Thymus (tissue), 11 donors: ENCODE data around the gene RPRD2. TPM values are rescaled to one million over a fixed set of nuclear protein-coding genes. Genes with fewer than 3 reads are reported as not detected.

Source experiments
- DNase-seq, 9 donors: peaks; one replicate each; pipeline ENCODE4 v3.0.0-alpha.2; 2013; ENCODE audit warnings: low spot score in 9 of 9, low read depth in 6 of 9, missing footprints in 1 of 9
- H3K27ac ChIP-seq, 2 donors: one replicate each; pipeline ENCODE4 v1.5.1; 2013; ENCODE audit warnings: control low read depth in 1 of 2, low read depth in 1 of 2, low read length in 1 of 2, mild to moderate bottlenecking in 1 of 2, moderate library complexity in 1 of 2
- H3K27me3 ChIP-seq, 2 donors: one replicate each; pipeline ENCODE4 v1.5.1; 2013; ENCODE audit warnings: low read length in 1 of 2; ENCODE audit not compliant: control insufficient read depth in 2 of 2, insufficient read depth in 1 of 2
- H3K36me3 ChIP-seq, 2 donors: one replicate each; pipeline ENCODE4 v1.5.1; 2013; ENCODE audit warnings: low read length in 1 of 2, mild to moderate bottlenecking in 1 of 2, moderate library complexity in 1 of 2; ENCODE audit not compliant: control insufficient read depth in 2 of 2, insufficient read depth in 2 of 2
- H3K4me1 ChIP-seq, 2 donors: one replicate each; pipeline ENCODE4 v1.5.1; 2013; ENCODE audit warnings: low read length in 2 of 2; ENCODE audit not compliant: control insufficient read depth in 2 of 2, insufficient read depth in 2 of 2
- H3K4me3 ChIP-seq, 2 donors: one replicate each; pipeline ENCODE4 v1.5.1; 2013; ENCODE audit warnings: low read length in 2 of 2, control low read depth in 1 of 2, mild to moderate bottlenecking in 1 of 2
- H3K9me3 ChIP-seq, 2 donors: one replicate each; pipeline ENCODE4 v1.5.1; 2013; ENCODE audit warnings: low read length in 1 of 2, mild to moderate bottlenecking in 1 of 2; ENCODE audit not compliant: control insufficient read depth in 2 of 2, insufficient read depth in 1 of 2
- WGBS: extraction: QIAGEN DNeasy Blood & Tissue Kit; methylation state at CpG from one replicate; pipeline ENCODE4 v1.1.7; 2013; 5-methylcytosine and 5-hydroxymethylcytosine counted together
- polyA plus RNA-seq: library from polyadenylated mRNA; stranded (reverse); fragments of 200-250 nt; gene quantifications from one replicate; pipeline ENCODE4 v1.2.3, GENCODE V29; 2013
- total RNA-seq: library from RNA; stranded (reverse); fragments of 120-200 nt; gene quantifications from one replicate; pipeline ENCODE4 v1.2.4, GENCODE V29; 2013
- donor health status: healthy.

RPRD2 gene
- total and polyA plus RNA-seq, 2 donors = 6.2 to 7.1 TPM

- Histone ChIP-seq H3K4me3 (no peak overlapping the region), H3K27ac (no peak overlapping the region), H3K9me3 (no peaks in the 10 kb centered on the region), H3K36me3 (no peaks in the 10 kb centered on the region), H3K4me1 (peaks cover 0 to 2% of the 10 kb centered on the region in 2 donors), H3K27me3 (peaks cover 0 to 3% of the 10 kb centered on the region in 2 donors)
- DNase-seq = no peak
- 96% methylated on average over 1 of the region's 1 CpG for WGBS
These were observed 157.4 kb downstream of the RPRD2 start for GRCh38 chr1:150521196-150521968.

GRCh38 chr1:150525348-150525747, 161.4 kb downstream of the RPRD2 start:
- no peaks in the 10 kb centered on the region for H3K27me3 ChIP-seq
- no peak overlapping the region for H3K4me3 ChIP-seq
- WGBS = 96% methylated on average over 3 of the region's 3 CpGs
- no peak overlapping the region for H3K27ac ChIP-seq
- no peaks in the 10 kb centered on the region for H3K36me3 ChIP-seq
- H3K4me1 ChIP-seq = no peaks in the 10 kb centered on the region
- H3K9me3 ChIP-seq = no peaks in the 10 kb centered on the region
- DNase-seq = no peak

Other genes starting within 250 kb of the RPRD2 start
- 74.8 TPM for gene PLEKHO1, start 214.2 kb upstream of the RPRD2 start, total RNA-seq
- 119 TPM for gene PLEKHO1, start 214.2 kb upstream of the RPRD2 start, polyA plus RNA-seq
- 55.4 TPM for gene ANP32E, start 128.0 kb upstream of the RPRD2 start, total RNA-seq
- gene ANP32E, start 128.0 kb upstream of the RPRD2 start, polyA plus RNA-seq = 44.5 TPM
- 0.09 TPM for gene CA14, start 106.4 kb upstream of the RPRD2 start, total RNA-seq
- 0.14 TPM for gene CA14, start 106.4 kb upstream of the RPRD2 start, polyA plus RNA-seq
- gene APH1A, start 95.1 kb upstream of the RPRD2 start, total RNA-seq = 74.2 TPM
- 102 TPM for gene APH1A, start 95.1 kb upstream of the RPRD2 start, polyA plus RNA-seq
- gene C1orf54, start 91.4 kb upstream of the RPRD2 start, total RNA-seq = 90.5 TPM
- gene C1orf54, start 91.4 kb upstream of the RPRD2 start, polyA plus RNA-seq = 65.6 TPM
- gene CIART, start 81.6 kb upstream of the RPRD2 start, total RNA-seq = 3.4 TPM
- 3.1 TPM for gene CIART, start 81.6 kb upstream of the RPRD2 start, polyA plus RNA-seq
- 97.1 TPM for gene MRPS21, start 70.3 kb upstream of the RPRD2 start, total RNA-seq
- 114 TPM for gene MRPS21, start 70.3 kb upstream of the RPRD2 start, polyA plus RNA-seq
- 57.2 TPM for gene PRPF3, start 42.6 kb upstream of the RPRD2 start, total RNA-seq
- gene PRPF3, start 42.6 kb upstream of the RPRD2 start, polyA plus RNA-seq = 79.3 TPM
- 12.6 TPM for gene TARS2, start 123.3 kb downstream of the RPRD2 start, total RNA-seq
- 17.5 TPM for gene TARS2, start 123.3 kb downstream of the RPRD2 start, polyA plus RNA-seq
- gene ECM1, start 144.0 kb downstream of the RPRD2 start, total RNA-seq = 0.71 TPM
- 4.6 TPM for gene ECM1, start 144.0 kb downstream of the RPRD2 start, polyA plus RNA-seq
- gene FALEC, start 151.6 kb downstream of the RPRD2 start, total RNA-seq = 0.19 TPM
- 0.16 TPM for gene FALEC, start 151.6 kb downstream of the RPRD2 start, polyA plus RNA-seq
- gene ADAMTSL4, start 185.3 kb downstream of the RPRD2 start, total RNA-seq = 0.80 TPM
- 17.9 TPM for gene ADAMTSL4, start 185.3 kb downstream of the RPRD2 start, polyA plus RNA-seq
- 129 TPM for gene MCL1, start 215.5 kb downstream of the RPRD2 start, total RNA-seq
- gene MCL1, start 215.5 kb downstream of the RPRD2 start, polyA plus RNA-seq = 200 TPM